B cell (primary cell): ENCODE data around the gene CFAP157.

Experiments used
- EZH2 ChIP-seq: IDR thresholded peaks from 2 replicates; pipeline ENCODE4 v1.6.1; 2012; ENCODE audit warnings: borderline replicate concordance, low read depth, mild to moderate bottlenecking, moderate library complexity, low read length; ENCODE audit not compliant: insufficient read depth, poor library complexity, severe bottlenecking
- TF ChIP-seq, protein P1 (sequence below): fragments of 200-600 bp; IDR thresholded peaks from one replicate; pipeline ENCODE4 v1.8.0; 2022; ENCODE audit warnings: antibody characterized with exemption, mild to moderate bottlenecking

DNA sequence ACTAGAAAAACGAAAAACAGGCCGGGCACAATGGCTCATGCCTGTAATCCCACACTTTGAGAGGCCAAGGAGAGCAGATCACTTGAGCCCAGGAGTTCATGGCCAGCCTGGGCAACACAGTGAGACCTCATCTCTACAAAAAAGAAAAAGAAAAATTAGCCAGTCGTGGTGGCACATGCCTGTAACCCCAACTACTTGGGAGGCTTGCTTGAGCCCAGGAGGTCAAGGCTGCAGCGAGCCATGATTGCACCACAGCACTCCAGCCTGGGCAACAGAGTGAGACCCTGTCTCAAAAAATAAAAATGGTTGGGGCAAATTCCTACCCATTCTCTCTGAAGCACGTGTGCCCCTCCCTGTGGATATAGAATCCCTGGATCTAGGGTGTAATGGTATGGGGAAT, 8.4 kb upstream of the CFAP157 start:
- TF ChIP-seq, protein P1, sequence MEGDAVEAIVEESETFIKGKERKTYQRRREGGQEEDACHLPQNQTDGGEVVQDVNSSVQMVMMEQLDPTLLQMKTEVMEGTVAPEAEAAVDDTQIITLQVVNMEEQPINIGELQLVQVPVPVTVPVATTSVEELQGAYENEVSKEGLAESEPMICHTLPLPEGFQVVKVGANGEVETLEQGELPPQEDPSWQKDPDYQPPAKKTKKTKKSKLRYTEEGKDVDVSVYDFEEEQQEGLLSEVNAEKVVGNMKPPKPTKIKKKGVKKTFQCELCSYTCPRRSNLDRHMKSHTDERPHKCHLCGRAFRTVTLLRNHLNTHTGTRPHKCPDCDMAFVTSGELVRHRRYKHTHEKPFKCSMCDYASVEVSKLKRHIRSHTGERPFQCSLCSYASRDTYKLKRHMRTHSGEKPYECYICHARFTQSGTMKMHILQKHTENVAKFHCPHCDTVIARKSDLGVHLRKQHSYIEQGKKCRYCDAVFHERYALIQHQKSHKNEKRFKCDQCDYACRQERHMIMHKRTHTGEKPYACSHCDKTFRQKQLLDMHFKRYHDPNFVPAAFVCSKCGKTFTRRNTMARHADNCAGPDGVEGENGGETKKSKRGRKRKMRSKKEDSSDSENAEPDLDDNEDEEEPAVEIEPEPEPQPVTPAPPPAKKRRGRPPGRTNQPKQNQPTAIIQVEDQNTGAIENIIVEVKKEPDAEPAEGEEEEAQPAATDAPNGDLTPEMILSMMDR: no peak
- TF ChIP-seq EZH2: no peak
